Ovary (tissue), 9 donors: ENCODE data around the gene FURIN. TPM values are rescaled to one million over a fixed set of nuclear protein-coding genes. Genes with fewer than 3 reads are reported as not detected.
"Not testable (repeated sequence)": the region's sequence is repeated elsewhere in the genome, so short reads cannot be mapped to it uniquely, and the experiment has no call there.

Experiments used
- DNase-seq, 5 donors: peaks; one replicate each; pipeline ENCODE4 v3.0.0-alpha.2; 2019 to 2020
- H3K27ac ChIP-seq, 2 donors: fragments of 200-600 bp; one replicate each; pipeline versions ENCODE4 v1.5.1 to v1.8.0; 2019 to 2022
- H3K27me3 ChIP-seq: fragments of 200-600 bp; one replicate; pipeline ENCODE4 v1.8.0; 2022
- H3K36me3 ChIP-seq: fragments of 200-600 bp; sonication (generic); one replicate; pipeline ENCODE4 v1.5.1; 2019
- H3K4me1 ChIP-seq: one replicate; pipeline ENCODE4 v1.8.1; 2013; ENCODE audit warnings: mild to moderate bottlenecking, moderate library complexity; ENCODE audit not compliant: insufficient read depth
- H3K4me3 ChIP-seq: fragments of 200-600 bp; sonication (generic); one replicate; pipeline ENCODE4 v1.5.1; 2017
- H3K9me3 ChIP-seq, 2 donors: fragments of 200-600 bp in 1 of 2; sonication (generic) in 1 of 2; one replicate each; pipeline versions ENCODE4 v1.5.1 to v1.8.1; 2013 to 2019; ENCODE audit warnings: mild to moderate bottlenecking in 1 of 2, moderate library complexity in 1 of 2
- EP300 ChIP-seq: sonication (generic); formaldehyde crosslinking; IDR thresholded peaks from one replicate; pipeline ENCODE4 v1.6.1; 2017; ENCODE audit warnings: antibody characterized with exemption
- POLR2A ChIP-seq: fragments of 450-650 bp; IDR thresholded peaks from one replicate; pipeline ENCODE4 v1.6.1; 2017; ENCODE audit warnings: antibody characterized with exemption, mild to moderate bottlenecking, moderate library complexity
- WGBS, 3 donors: extraction: QIAGEN DNeasy Blood & Tissue Kit in 1 of 3; methylation state at CpG; one replicate each; pipeline versions ENCODE4 v1.1.5 to v1.1.7; 2013 to 2017; 5-methylcytosine and 5-hydroxymethylcytosine counted together
- intact Hi-C, 4 donors: fragments of 100-400 bp; cut with DNase I; formaldehyde crosslinking; loops; one replicate each; pipeline versions ENCODE4 v1.11.0 to v1.15.1; 2022 to 2023
- polyA plus RNA-seq, 2 donors: library from polyadenylated mRNA; stranded (reverse); fragments of 200-250 nt in 1 of 2; fragments of 350-450 nt in 1 of 2; fragmentation: Illumina TruSeq in 1 of 2; extraction: RNeasy Lipid Tissue Mini Kit (QIAGEN cat#74804) in 1 of 2; gene quantifications; one replicate each; pipeline ENCODE4 v1.2.3, GENCODE V29; 2013 to 2014
- total RNA-seq, 7 donors: library from RNA; depleted of rRNA in 2 of 7; stranded (reverse); fragments of >200 nt in 2 of 7; fragmentation: NEBNext Ultra II Directional in 3 of 7; extraction: Animal tissue kit (Norgen Biotek cat#: 25700) in 3 of 7; gene quantifications; one replicate each; pipeline versions ENCODE4 v1.1.0 to v1.2.4, GENCODE V29; 2016 to 2023
- TF ChIP-seq, protein P1 (sequence below), 3 donors: fragments of 450-650 bp in 2 of 3; fragments of 200-600 bp in 1 of 3; IDR thresholded peaks; one replicate each; pipeline versions ENCODE4 v1.5.1 to v1.8.0; 2016 to 2022; ENCODE audit warnings: antibody characterized with exemption in 3 of 3, mild to moderate bottlenecking in 1 of 3
- donor health status: DM: no; HTN: no; CAD: no; lungs with moderate emphysema.
- donor health status: DM: no; HTN: no; CAD: no.
- donor health status: Bipolar disorder and iron deficiency.
- donor health status: DM: yes; HTN: yes; CAD: no.
- donor health status: DM: no; HTN: no; CAD: no.
- donor health status: DM: yes; HTN: yes; CAD: no.

FURIN gene
- total and polyA plus RNA-seq, 9 donors = 6.2 to 38.6 (median 33.7) TPM

DNA sequence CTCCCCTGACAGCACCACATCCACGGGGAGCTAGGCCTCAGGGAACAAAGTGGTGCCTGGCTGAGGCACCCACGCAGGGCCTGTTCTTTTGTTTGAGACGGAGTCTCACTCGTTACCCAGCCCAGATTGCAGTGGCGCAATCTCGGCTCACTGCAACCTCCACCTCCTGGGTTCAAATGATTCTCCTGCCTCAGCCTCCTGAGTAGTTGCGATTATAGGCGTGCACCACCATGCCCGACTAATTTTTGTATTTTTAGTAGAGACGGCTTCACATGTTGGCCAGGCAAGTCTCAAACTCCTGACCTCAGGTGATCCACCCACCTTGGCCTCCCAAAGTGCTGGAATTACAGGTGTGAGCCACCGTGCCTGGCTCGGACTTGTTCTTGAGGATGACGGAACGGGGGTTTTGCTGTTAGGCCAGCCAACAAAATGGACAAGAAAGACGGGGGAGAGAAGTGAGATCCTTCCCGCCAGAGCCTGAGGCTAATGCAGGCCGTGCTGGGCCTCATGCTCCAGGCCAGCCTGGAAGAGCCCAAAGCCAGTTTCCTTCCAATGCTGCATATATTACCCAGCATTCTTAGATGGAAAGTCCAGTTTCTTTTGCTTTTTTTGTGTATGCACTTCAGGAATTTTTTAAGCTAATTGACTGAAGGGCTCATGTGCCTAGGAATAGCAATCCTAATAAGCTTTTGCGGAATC lies 28.1 kb upstream of the FURIN start:
- WGBS, 3 donors = 94 to 95% (median 95%) methylated on average over 18 of the region's 18 CpGs
- no peaks in the 10 kb centered on the region for H3K4me1 ChIP-seq
- no peaks in the 10 kb centered on the region for H3K27me3 ChIP-seq
- H3K4me3 ChIP-seq = no peak overlapping the region
- intact Hi-C loops = no loop called here
- no peaks in the 10 kb centered on the region for H3K9me3 ChIP-seq
- H3K36me3 ChIP-seq = no peaks in the 10 kb centered on the region
- DNase-seq = no peak
- no peak overlapping the region for H3K27ac ChIP-seq
- TF ChIP-seq POLR2A (no peak), EP300 (no peak)
- TF ChIP-seq, protein P1, sequence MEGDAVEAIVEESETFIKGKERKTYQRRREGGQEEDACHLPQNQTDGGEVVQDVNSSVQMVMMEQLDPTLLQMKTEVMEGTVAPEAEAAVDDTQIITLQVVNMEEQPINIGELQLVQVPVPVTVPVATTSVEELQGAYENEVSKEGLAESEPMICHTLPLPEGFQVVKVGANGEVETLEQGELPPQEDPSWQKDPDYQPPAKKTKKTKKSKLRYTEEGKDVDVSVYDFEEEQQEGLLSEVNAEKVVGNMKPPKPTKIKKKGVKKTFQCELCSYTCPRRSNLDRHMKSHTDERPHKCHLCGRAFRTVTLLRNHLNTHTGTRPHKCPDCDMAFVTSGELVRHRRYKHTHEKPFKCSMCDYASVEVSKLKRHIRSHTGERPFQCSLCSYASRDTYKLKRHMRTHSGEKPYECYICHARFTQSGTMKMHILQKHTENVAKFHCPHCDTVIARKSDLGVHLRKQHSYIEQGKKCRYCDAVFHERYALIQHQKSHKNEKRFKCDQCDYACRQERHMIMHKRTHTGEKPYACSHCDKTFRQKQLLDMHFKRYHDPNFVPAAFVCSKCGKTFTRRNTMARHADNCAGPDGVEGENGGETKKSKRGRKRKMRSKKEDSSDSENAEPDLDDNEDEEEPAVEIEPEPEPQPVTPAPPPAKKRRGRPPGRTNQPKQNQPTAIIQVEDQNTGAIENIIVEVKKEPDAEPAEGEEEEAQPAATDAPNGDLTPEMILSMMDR (IDR thresholded peaks at IDR 0.05) = no peak

GRCh38 chr15:90840954-90841353 lies 27.4 kb upstream of the FURIN start:
- 39 to 57% (median 46%) methylated on average over 8 of the region's 8 CpGs for WGBS, 3 donors
- TF ChIP-seq POLR2A (no peak), EP300 (no peak)
- TF ChIP-seq, protein P1 (IDR thresholded peaks at IDR 0.05) = no peak
- Histone ChIP-seq H3K9me3 (no peaks in the 10 kb centered on the region), H3K36me3 (no peaks in the 10 kb centered on the region), H3K4me3 (no peak overlapping the region), H3K27me3 (no peaks in the 10 kb centered on the region), H3K27ac (no peak overlapping the region), H3K4me1 (no peaks in the 10 kb centered on the region)
- no peak for DNase-seq
- intact Hi-C loops = no loop called here

DNA sequence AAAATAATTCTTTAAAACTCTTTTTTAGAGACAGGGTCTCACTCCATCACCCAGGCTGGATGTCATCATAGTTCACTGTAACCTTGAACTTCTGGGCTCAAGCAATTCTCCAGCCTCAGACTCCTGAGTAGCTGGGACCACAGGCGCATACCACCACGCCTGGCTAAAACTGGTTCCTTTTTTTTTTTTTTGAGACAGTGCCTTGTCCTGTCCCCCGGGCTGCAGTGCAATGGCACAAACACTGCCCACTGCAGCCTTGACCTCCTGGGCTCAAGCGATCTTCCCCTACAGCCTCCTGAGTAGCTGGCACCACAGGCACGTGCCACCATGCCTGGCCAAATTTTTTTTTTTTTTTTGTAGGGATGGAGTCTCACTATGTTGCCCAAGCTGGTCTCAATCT lies 23.7 kb upstream of the FURIN start:
- intact Hi-C loops = loop anchor here in 1 of 4 donors (5.0 kb wide), 1 partner anchor 1767 kb away; no protein-coding TSS in a partner anchor
- Histone ChIP-seq H3K36me3 (no peaks in the 10 kb centered on the region), H3K27ac (no peak overlapping the region), H3K4me1 (no peaks in the 10 kb centered on the region), H3K9me3 (no peaks in the 10 kb centered on the region), H3K4me3 (no peak overlapping the region), H3K27me3 (no peaks in the 10 kb centered on the region)
- no peak for DNase-seq
- 57 to 71% (median 62%) methylated on average over 5 of the region's 5 CpGs for WGBS, 3 donors
- TF ChIP-seq POLR2A (no peak), EP300 (no peak)
- TF ChIP-seq, protein P1 (IDR thresholded peaks at IDR 0.05) = no peak

GRCh38 chr15:90845201-90845949 lies 23.0 kb upstream of the FURIN start:
- WGBS, 3 donors = 68 to 74% (median 70%) methylated on average over 9 of the region's 9 CpGs
- Histone ChIP-seq H3K9me3 (no peaks in the 10 kb centered on the region), H3K27me3 (no peaks in the 10 kb centered on the region), H3K4me1 (no peaks in the 10 kb centered on the region), H3K4me3 (no peak overlapping the region), H3K36me3 (no peaks in the 10 kb centered on the region), H3K27ac (no peak overlapping the region)
- no peak for TF ChIP-seq EP300
- intact Hi-C loops = loop anchor here in 1 of 4 donors (5.0 kb wide), 1 partner anchor 1768 kb away; no protein-coding TSS in a partner anchor
- no peak for DNase-seq

GRCh38 chr15:90849424-90849823 lies 19.0 kb upstream of the FURIN start:
- not testable (repeated sequence) for H3K4me3 ChIP-seq, H3K36me3 ChIP-seq, H3K27ac ChIP-seq, H3K4me1 ChIP-seq, DNase-seq, H3K9me3 ChIP-seq, H3K27me3 ChIP-seq
- intact Hi-C loops = loop anchor here in 1 of 4 donors (5.0 kb wide), 1 partner anchor 1772 kb away; no protein-coding TSS in a partner anchor
- WGBS, 3 donors = 86 to 92% (median 89%) methylated on average over 1 of the region's 1 CpG
